Endothelial cell of umbilical vein (primary cell): Measurements from ENCODE around the gene RHOV.

Experiments used
- CTCF ChIP-seq, 2 donors: IDR thresholded peaks; 1 replicate in 1 of 2; 2 replicates in 1 of 2; pipeline ENCODE4 v1.5.1; 2011; ENCODE audit warnings: low read length in 2 of 2, mild to moderate bottlenecking in 2 of 2, moderate library complexity in 2 of 2, control low read depth in 1 of 2, inconsistent platforms in 1 of 2, low read depth in 1 of 2; ENCODE audit not compliant: insufficient read depth in 1 of 2; ENCODE audit errors: extremely low read depth in 1 of 2
- EZH2 ChIP-seq: IDR thresholded peaks from 2 replicates; pipeline ENCODE4 v1.6.1; 2012; ENCODE audit warnings: borderline replicate concordance, low read depth, mild to moderate bottlenecking, moderate library complexity, low read length, inconsistent platforms; ENCODE audit not compliant: severe bottlenecking
- MAX ChIP-seq: IDR thresholded peaks from 2 replicates; pipeline ENCODE4 v1.6.1; 2011; ENCODE audit not compliant: insufficient read depth, insufficient read length
- MYC ChIP-seq: IDR thresholded peaks from one replicate; pipeline ENCODE4 v1.6.1; 2011; ENCODE audit warnings: mild to moderate bottlenecking, low read depth, low read length
- POLR2A ChIP-seq: IDR thresholded peaks from 2 replicates; pipeline ENCODE4 v1.6.1; 2012; ENCODE audit warnings: low read depth, mild to moderate bottlenecking, control low read depth, low read length
- POLR2AphosphoS5 ChIP-seq: IDR thresholded peaks from 2 replicates; pipeline ENCODE4 v1.6.1; 2012; ENCODE audit warnings: low read depth, mild to moderate bottlenecking, control low read depth, low read length, moderate library complexity; ENCODE audit not compliant: insufficient read depth

GRCh38 chr15:40893733-40894680 is 20.0 kb upstream of the RHOV start, which contains the start of gene VPS18:
- TF ChIP-seq MAX (peak; percentile 75), CTCF (IDR thresholded peaks at IDR 0.05; ENCODE audit: extremely low read depth in 1 of 2, insufficient read depth in 1 of 2, low read depth in 1 of 2, low read length in 2 of 2) (peak; percentile 77 to 95), POLR2A (peak; percentile 60), POLR2AphosphoS5 (peak; percentile 65), MYC (no peak), EZH2 (no peak)
